Caco-2 (cell line): ENCODE results near the gene MCTP1. TPM values are rescaled to one million over a fixed set of nuclear protein-coding genes. Genes with fewer than 3 reads are reported as not detected.

Source experiments
- BruUV-seq: library from RNA; stranded (reverse); fragments of 400-500 nt; replicated peaks from 2 replicates; lab custom pipeline; 2021; lab: Mats Ljungman, UMichigan
- CTCF ChIA-PET: fragments of 300-600 bp; sonication (Branson Sonifier 250); formaldehyde crosslinking; loops from one replicate; lab custom pipeline; 2022; ENCODE audit warnings: antibody characterized with exemption; lab: Charles Lee
- POLR2A ChIA-PET: fragments of 300-600 bp; sonication (Branson Sonifier 250); formaldehyde crosslinking; loops from one replicate; lab custom pipeline; 2022; ENCODE audit warnings: antibody characterized with exemption; lab: Charles Lee
- DNase-seq, 2 experiments: peaks; one replicate each; pipeline versions ENCODE4 v3.0.0 to v3.0.0-alpha.2; 2020 to 2022
- H3K27me3 ChIP-seq: replicated peaks from 2 replicates; pipeline ENCODE4 v1.6.0; 2011; ENCODE audit warnings: low read length; ENCODE audit not compliant: control insufficient read depth, insufficient read depth
- H3K36me3 ChIP-seq: 2 replicates; pipeline ENCODE4 v1.5.1; 2011; ENCODE audit warnings: low read length; ENCODE audit not compliant: control insufficient read depth, insufficient read depth
- H3K4me1 ChIP-seq: fragments of 250-450 bp; sonication (Bioruptor Pico); 2 replicates; pipeline ENCODE4 v1.5.1; 2020; ENCODE audit warnings: mild to moderate bottlenecking
- H3K4me3 ChIP-seq: 2 replicates; pipeline ENCODE4 v1.5.1; 2011; ENCODE audit warnings: low read depth, mild to moderate bottlenecking, control low read depth, low read length
- H3K9me3 ChIP-seq: fragments of 250-450 bp; sonication (Bioruptor Pico); 2 replicates; pipeline ENCODE4 v1.5.1; 2020; ENCODE audit warnings: mild to moderate bottlenecking, moderate library complexity
- H3K27ac Mint-ChIP-seq: one replicate; pipeline ENCODE4 v1.8.0; 2022; ENCODE audit warnings: mixed read lengths; ENCODE audit not compliant: unreplicated experiment
- H3K27me3 Mint-ChIP-seq: one replicate; pipeline ENCODE4 v1.8.0; 2022; ENCODE audit warnings: mixed read lengths; ENCODE audit not compliant: insufficient read depth, unreplicated experiment
- H3K36me3 Mint-ChIP-seq: one replicate; pipeline ENCODE4 v1.8.0; 2022; ENCODE audit warnings: mild to moderate bottlenecking, mixed read lengths; ENCODE audit not compliant: insufficient read depth, unreplicated experiment
- H3K4me1 Mint-ChIP-seq: one replicate; pipeline ENCODE4 v1.8.0; 2022; ENCODE audit warnings: low read depth, mixed read lengths; ENCODE audit not compliant: unreplicated experiment
- H3K4me3 Mint-ChIP-seq: one replicate; pipeline ENCODE4 v1.8.0; 2022; ENCODE audit warnings: mild to moderate bottlenecking, moderate library complexity, mixed read lengths; ENCODE audit not compliant: unreplicated experiment
- H3K9me3 Mint-ChIP-seq: one replicate; pipeline ENCODE4 v1.8.0; 2022; ENCODE audit warnings: mixed read lengths; ENCODE audit not compliant: unreplicated experiment
- CTCF ChIP-seq, 2 experiments: fragments of 200-600 bp in 1 of 2; IDR thresholded peaks; 1 replicate in 1 of 2; 2 replicates in 1 of 2; pipeline versions ENCODE4 v1.5.1 to v1.8.0; 2011 to 2022; ENCODE audit warnings: antibody characterized with exemption in 1 of 2, control low read depth in 1 of 2, inconsistent platforms in 1 of 2, low read depth in 1 of 2, low read length in 1 of 2, mild to moderate bottlenecking in 1 of 2, moderate library complexity in 1 of 2; ENCODE audit not compliant: insufficient read depth in 1 of 2, severe bottlenecking in 1 of 2, unreplicated experiment in 1 of 2
- intact Hi-C: fragments of 100-400 bp; cut with micrococcal nuclease; formaldehyde crosslinking; loops from one replicate; pipeline ENCODE4 v1.10.0; 2022; ENCODE audit not compliant: unreplicated experiment
- total RNA-seq: library from RNA; stranded (reverse); gene quantifications from 2 replicates; pipeline ENCODE4 v1.2.3, GENCODE V29; 2022

The MCTP1 gene
- total RNA-seq, 1 experiment from 2014 or later, result 3.2 TPM

- BruUV-seq, result no TSS peak
- H3K27me3 ChIP-seq, result peaks cover 2% of the 10 kb centered on the region; the same call in 1 of the 2 replicates
- Mint-ChIP-seq H3K4me3 (no peak overlapping the region), H3K4me1 (no peaks in the 10 kb centered on the region), H3K27me3 (peaks cover 3% of the 10 kb centered on the region), H3K9me3 (no peaks in the 10 kb centered on the region), H3K27ac (no peak overlapping the region), H3K36me3 (no peaks in the 10 kb centered on the region)
- no peak overlapping the region for H3K4me3 ChIP-seq
- no peaks in the 10 kb centered on the region for H3K4me1 ChIP-seq
- H3K9me3 ChIP-seq, result no peaks in the 10 kb centered on the region
- intact Hi-C loops, result no loop called here
- ChIA-PET POLR2A (no interaction called here), CTCF (no interaction called here)
- DNase-seq, result no peak
- H3K36me3 ChIP-seq, result no peaks in the 10 kb centered on the region
- TF ChIP-seq CTCF (IDR thresholded peaks at IDR 0.05; ENCODE audit: insufficient read depth in 1 of 2, low read depth in 1 of 2, low read length in 1 of 2, severe bottlenecking in 1 of 2, unreplicated experiment in 1 of 2), result no peak
Measured at GRCh38 chr5:95070866-95071265, 214.0 kb downstream of the MCTP1 start.

GRCh38 chr5:95070453-95070852 lies 214.4 kb downstream of the MCTP1 start:
- CTCF ChIA-PET, result no interaction called here
- H3K4me1 Mint-ChIP-seq, result no peaks in the 10 kb centered on the region
- no peaks in the 10 kb centered on the region for H3K36me3 Mint-ChIP-seq
- no peak for DNase-seq
- intact Hi-C loops, result no loop called here
- TF ChIP-seq CTCF (IDR thresholded peaks at IDR 0.05; ENCODE audit: insufficient read depth in 1 of 2, low read depth in 1 of 2, low read length in 1 of 2, severe bottlenecking in 1 of 2, unreplicated experiment in 1 of 2), result no peak
- Histone ChIP-seq H3K36me3 (no peaks in the 10 kb centered on the region), H3K9me3 (no peaks in the 10 kb centered on the region), H3K4me1 (no peaks in the 10 kb centered on the region), H3K27me3 (peaks cover 2% of the 10 kb centered on the region; the same call in 1 of the 2 replicates), H3K4me3 (no peak overlapping the region)
- no peaks in the 10 kb centered on the region for H3K9me3 Mint-ChIP-seq
- peaks cover 3% of the 10 kb centered on the region for H3K27me3 Mint-ChIP-seq
- no peak overlapping the region for H3K4me3 Mint-ChIP-seq
- POLR2A ChIA-PET, result no interaction called here
- BruUV-seq, result no TSS peak
- no peak overlapping the region for H3K27ac Mint-ChIP-seq

- peaks cover 2% of the 10 kb centered on the region; the same call in 1 of the 2 replicates for H3K27me3 ChIP-seq
- Mint-ChIP-seq H3K4me1 (no peaks in the 10 kb centered on the region), H3K27ac (no peak overlapping the region), H3K4me3 (no peak overlapping the region), H3K9me3 (no peaks in the 10 kb centered on the region), H3K36me3 (no peaks in the 10 kb centered on the region), H3K27me3 (peaks cover 3% of the 10 kb centered on the region)
- CTCF ChIA-PET, result interaction anchor here (0.6 kb wide), 1 partner anchor 193 kb away, joined by 4 read pairs; no protein-coding TSS in a partner anchor
- intact Hi-C loops, result no loop called here
- H3K4me3 ChIP-seq, result no peak overlapping the region
- POLR2A ChIA-PET, result no interaction called here
- TF ChIP-seq CTCF (IDR thresholded peaks at IDR 0.05; ENCODE audit: insufficient read depth in 1 of 2, low read depth in 1 of 2, low read length in 1 of 2, severe bottlenecking in 1 of 2, unreplicated experiment in 1 of 2), result no peak
- BruUV-seq, result no TSS peak
- DNase-seq, result no peak
- no peaks in the 10 kb centered on the region for H3K9me3 ChIP-seq
- no peaks in the 10 kb centered on the region for H3K4me1 ChIP-seq
- no peaks in the 10 kb centered on the region for H3K36me3 ChIP-seq
Measured at GRCh38 chr5:95069948-95070347, 214.9 kb downstream of the MCTP1 start.
